Right cardiac atrium (tissue), 5 donors: ENCODE measurements around the gene IQSEC1. TPM values are rescaled to one million over a fixed set of nuclear protein-coding genes. Genes with fewer than 3 reads are reported as not detected.

Source experiments
- ATAC-seq, 2 donors: fragments of 200-7000 bp; cut with Tn5 transposase; one replicate each; pipeline versions ENCODE4 v1.8.0 to v1.9.1; 2020; ENCODE audit warnings: moderate library complexity in 2 of 2, mild to moderate bottlenecking in 1 of 2
- DNase-seq, 3 donors: peaks; one replicate each; pipeline ENCODE4 v3.0.0-alpha.2; 2020
- H3K27ac ChIP-seq: one replicate; pipeline ENCODE4 v1.5.1; 2013; ENCODE audit warnings: mild to moderate bottlenecking, low read length, control low read depth, moderate library complexity
- H3K27me3 ChIP-seq: one replicate; pipeline ENCODE4 v1.6.1; 2013; ENCODE audit not compliant: control insufficient read depth, insufficient read depth
- H3K4me1 ChIP-seq: one replicate; pipeline ENCODE4 v1.6.1; 2013; ENCODE audit warnings: low read length; ENCODE audit not compliant: control insufficient read depth, insufficient read depth
- H3K4me3 ChIP-seq: one replicate; pipeline ENCODE4 v1.5.1; 2013; ENCODE audit warnings: low read length, control low read depth
- H3K9me3 ChIP-seq: one replicate; pipeline ENCODE4 v1.6.1; 2013; ENCODE audit warnings: low read length; ENCODE audit not compliant: control insufficient read depth
- WGBS: extraction: QIAGEN DNeasy Blood & Tissue Kit; methylation state at CpG from one replicate; pipeline ENCODE4 v1.1.7; 2013; 5-methylcytosine and 5-hydroxymethylcytosine counted together
- intact Hi-C, 4 donors: fragments of 100-400 bp; cut with DNase I; formaldehyde crosslinking; loops; one replicate each; pipeline versions ENCODE4 v1.11.0 to v1.14.0; 2022 to 2023
- polyA plus RNA-seq: library from polyadenylated mRNA; stranded (reverse); fragments of 200-250 nt; gene quantifications from one replicate; pipeline ENCODE4 v1.2.3, GENCODE V29; 2013
- total RNA-seq, 4 donors: library from RNA; stranded (reverse); fragmentation: NEBNext Ultra II Directional; extraction: Animal tissue kit (Norgen Biotek cat#: 25700); gene quantifications; one replicate each; pipeline ENCODE4 v1.2.1, GENCODE V29; 2021
- donor health status: healthy with polysubstance abuse.
- donor health status: DM: no; HTN: yes; CAD: no.
- donor health status: DM: no; HTN: no; CAD: no.
- donor health status: DM: no; HTN: yes; CAD: no; lungs with severe emphysema.
- donor health status: DM: yes; HTN: yes; CAD: no.

Gene IQSEC1
- total and polyA plus RNA-seq, 5 donors = 31.1 to 72.6 (median 61.9) TPM

GRCh38 chr3:13003608-13004007, 69.6 kb downstream of the IQSEC1 start:
- WGBS = 68% methylated on average over 4 of the region's 4 CpGs
- DNase-seq (no peak), ATAC-seq (no peak)
- Histone ChIP-seq H3K9me3 (no peaks in the 10 kb centered on the region), H3K27me3 (no peaks in the 10 kb centered on the region), H3K27ac (no peak overlapping the region), H3K4me3 (no peak overlapping the region), H3K4me1 (peaks cover 2% of the 10 kb centered on the region)
- intact Hi-C loops = no loop called here

DNA sequence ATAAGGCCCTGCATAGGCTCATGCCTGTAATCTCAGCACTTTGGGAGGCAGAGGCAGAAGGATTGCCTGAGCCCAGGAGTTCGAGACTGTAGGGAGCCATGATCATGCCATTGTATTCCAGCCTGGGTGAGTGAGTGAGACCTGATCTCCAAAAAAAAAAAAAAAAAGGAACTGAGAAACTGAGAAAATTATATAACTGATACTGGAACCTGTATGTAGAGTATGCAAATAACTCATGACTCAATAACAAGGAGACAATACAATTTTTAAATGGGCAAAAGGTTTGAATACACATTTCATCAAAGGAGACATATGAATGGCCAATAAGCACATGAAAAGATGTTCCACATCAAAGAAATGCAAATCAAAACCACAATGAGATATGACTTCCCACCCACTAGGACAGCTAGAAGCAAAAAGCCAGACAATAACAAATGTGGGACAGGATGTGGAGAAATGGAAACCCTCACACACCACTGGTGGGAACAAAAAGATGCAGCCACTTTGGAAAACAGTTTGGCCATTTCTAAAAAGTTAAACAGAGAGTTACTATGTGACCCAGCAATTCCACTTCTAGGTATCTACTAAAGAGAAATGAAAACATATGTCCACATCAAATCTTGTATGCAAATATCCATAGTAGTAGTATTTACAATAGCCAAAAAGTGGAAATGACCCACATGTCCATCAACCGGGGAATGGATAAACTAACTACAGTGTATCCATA, 70.7 kb downstream of the IQSEC1 start:
- Histone ChIP-seq H3K27ac (no peak overlapping the region), H3K27me3 (no peaks in the 10 kb centered on the region), H3K4me3 (no peak overlapping the region), H3K9me3 (no peaks in the 10 kb centered on the region), H3K4me1 (peaks cover 3% of the 10 kb centered on the region)
- ATAC-seq (no peak), DNase-seq (no peak)
- whole genome bisulfite sequencing = 78% methylated on average over 2 of the region's 2 CpGs
- intact Hi-C loops = no loop called here

DNA sequence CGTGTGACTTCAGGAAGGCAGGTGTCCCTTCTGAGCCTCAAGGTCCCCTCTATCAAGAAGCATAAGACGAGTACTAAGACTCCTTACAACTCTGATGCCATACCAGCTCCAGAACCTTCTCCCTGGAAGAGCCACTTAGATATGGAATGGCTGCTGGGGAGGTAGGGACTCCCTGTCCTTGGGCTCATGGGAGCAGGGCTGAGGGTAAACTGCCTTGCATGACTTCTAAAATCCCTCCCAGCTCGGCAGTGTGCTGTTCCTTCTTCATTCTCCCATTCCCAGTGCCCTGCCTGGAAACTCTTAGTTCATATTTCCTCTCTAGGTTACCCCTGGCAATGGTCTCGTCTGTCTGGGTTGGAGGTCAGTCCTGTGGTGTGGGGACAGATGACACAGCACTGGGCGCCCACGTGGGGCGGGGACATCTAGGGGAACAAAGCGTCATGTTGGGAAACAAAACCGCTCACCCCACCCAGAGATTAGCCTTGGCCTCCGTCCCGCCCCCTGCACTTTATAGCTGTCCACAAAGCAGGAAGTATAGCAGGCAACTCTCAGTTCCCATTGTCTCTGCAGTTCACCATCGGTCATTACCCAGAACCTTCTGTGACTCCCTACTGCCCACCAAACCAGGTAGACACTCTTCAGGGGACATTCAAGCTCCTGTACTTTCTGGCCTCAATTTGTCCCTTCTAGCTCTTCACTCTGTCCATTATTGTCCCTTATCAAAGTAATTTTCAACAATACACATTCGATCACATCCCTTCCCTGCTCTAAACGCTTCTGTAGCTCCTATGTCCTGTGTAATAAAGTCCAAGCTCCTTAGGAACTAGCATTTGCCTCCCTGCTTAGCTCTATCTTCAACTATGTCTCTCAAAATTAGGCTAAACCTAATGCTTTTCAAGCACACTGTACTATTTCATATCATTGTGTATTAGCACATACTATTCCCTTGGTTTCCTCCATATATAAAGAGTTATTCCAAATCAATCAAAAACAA, 73.8 kb downstream of the IQSEC1 start:
- no peaks in the 10 kb centered on the region for H3K9me3 ChIP-seq
- no peak overlapping the region for H3K4me3 ChIP-seq
- peak; percentile 81 to 89 for ATAC-seq
- WGBS = 51% methylated on average over 14 of the region's 14 CpGs
- no peaks in the 10 kb centered on the region for H3K27me3 ChIP-seq
- intact Hi-C loops = no loop called here
- H3K4me1 ChIP-seq = peaks cover 3% of the 10 kb centered on the region
- peak; percentile 94 to 95 (median 95) for DNase-seq
- peak overlapping the region; percentile 48 for H3K27ac ChIP-seq

GRCh38 chr3:12998648-12999047, 74.6 kb downstream of the IQSEC1 start:
- Histone ChIP-seq H3K27ac (no peak overlapping the region), H3K27me3 (no peaks in the 10 kb centered on the region), H3K9me3 (no peaks in the 10 kb centered on the region), H3K4me3 (no peak overlapping the region), H3K4me1 (peaks cover 3% of the 10 kb centered on the region)
- WGBS = 74% methylated on average over 4 of the region's 4 CpGs
- intact Hi-C loops = no loop called here
- ATAC-seq (no peak), DNase-seq (peak in 1 of 3 donors; percentile 36)

- no peak for DNase-seq
- H3K27me3 ChIP-seq = no peaks in the 10 kb centered on the region
- intact Hi-C loops = no loop called here
- H3K4me1 ChIP-seq = peaks cover 3% of the 10 kb centered on the region
- ATAC-seq = no peak
- no peak overlapping the region for H3K4me3 ChIP-seq
- no peaks in the 10 kb centered on the region for H3K9me3 ChIP-seq
- H3K27ac ChIP-seq = no peak overlapping the region
Measured at GRCh38 chr3:12997387-12997786, 75.8 kb downstream of the IQSEC1 start.

DNA sequence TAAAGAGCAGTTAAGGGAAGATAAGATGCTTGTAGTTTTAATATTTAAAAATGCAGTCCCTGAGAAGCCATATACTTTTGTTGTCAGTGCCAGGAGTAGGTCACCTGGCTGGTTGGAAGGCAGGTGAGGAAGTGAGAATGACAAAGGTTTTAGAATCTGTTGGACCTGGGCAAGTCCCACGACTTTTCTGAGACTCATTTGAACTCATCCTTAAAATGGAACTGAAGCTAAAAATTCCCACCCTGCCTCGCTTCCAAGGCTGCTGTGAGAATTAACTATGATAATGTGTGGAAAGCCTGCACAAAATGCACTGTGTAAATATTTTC, 77.1 kb downstream of the IQSEC1 start:
- no peak for DNase-seq
- 74% methylated on average over 2 of the region's 2 CpGs for WGBS
- ATAC-seq = no peak
- H3K4me1 ChIP-seq = peaks cover 3% of the 10 kb centered on the region
- H3K27ac ChIP-seq = no peak overlapping the region
- no peaks in the 10 kb centered on the region for H3K27me3 ChIP-seq
- no peaks in the 10 kb centered on the region for H3K9me3 ChIP-seq
- intact Hi-C loops = no loop called here
- no peak overlapping the region for H3K4me3 ChIP-seq

GRCh38 chr3:12995389-12996180, 77.6 kb downstream of the IQSEC1 start:
- Histone ChIP-seq H3K4me3 (no peak overlapping the region), H3K27me3 (no peaks in the 10 kb centered on the region), H3K27ac (peak overlapping the region; percentile 10), H3K4me1 (peaks cover 3% of the 10 kb centered on the region), H3K9me3 (no peaks in the 10 kb centered on the region)
- intact Hi-C loops = no loop called here
- DNase-seq (peak in 1 of 3 donors; percentile 17), ATAC-seq (no peak)
- 68% methylated on average over 10 of the region's 10 CpGs for WGBS

DNA sequence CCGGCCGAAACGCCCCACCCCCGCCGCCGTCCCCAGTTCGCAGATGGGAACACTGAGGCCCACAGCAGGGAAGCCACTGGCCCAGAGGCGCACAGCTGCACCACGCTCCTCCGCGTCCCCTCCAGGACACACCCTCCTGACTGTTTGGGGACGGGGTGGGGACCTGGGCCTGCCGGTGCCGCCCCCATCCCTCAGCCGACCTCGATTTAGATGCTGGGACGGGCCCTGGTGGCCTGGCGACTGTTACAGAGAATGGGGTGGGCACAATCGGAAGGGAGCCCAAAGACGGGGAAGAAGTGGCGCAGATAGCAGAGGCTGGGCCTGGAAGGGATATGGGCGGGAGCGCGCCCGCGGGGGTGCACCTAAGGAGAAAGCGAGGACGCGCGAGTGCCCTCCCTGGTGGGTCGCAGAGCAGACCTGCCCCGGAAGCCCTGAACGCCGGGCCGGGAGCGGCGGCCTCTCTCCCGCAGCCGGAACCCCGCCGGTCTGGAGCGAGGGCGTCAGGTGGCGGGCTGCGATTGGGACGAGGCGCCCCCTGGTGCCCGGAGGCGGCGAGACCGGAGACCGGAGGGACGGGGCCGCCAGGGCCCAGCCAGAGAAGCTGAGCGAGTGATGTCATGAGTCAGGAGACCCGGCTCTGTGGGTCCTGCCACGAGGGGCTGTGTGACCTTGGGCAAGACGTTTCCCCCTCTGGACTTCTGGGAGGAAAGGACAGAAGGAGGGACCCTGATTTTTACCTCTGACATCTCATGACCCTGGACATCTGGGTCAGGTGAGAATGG, 78.4 kb downstream of the IQSEC1 start:
- ATAC-seq (peak; percentile 79 to 80), DNase-seq (peak; percentile 89 to 96 (median 95))
- under 1% methylated on average over 58 of the region's 58 CpGs for WGBS
- H3K4me1 ChIP-seq = peaks cover 3% of the 10 kb centered on the region
- H3K27me3 ChIP-seq = no peaks in the 10 kb centered on the region
- peak overlapping the region; percentile 61 for H3K27ac ChIP-seq
- intact Hi-C loops = no loop called here
- peak overlapping the region; percentile 61 for H3K4me3 ChIP-seq
- H3K9me3 ChIP-seq = no peaks in the 10 kb centered on the region

DNA sequence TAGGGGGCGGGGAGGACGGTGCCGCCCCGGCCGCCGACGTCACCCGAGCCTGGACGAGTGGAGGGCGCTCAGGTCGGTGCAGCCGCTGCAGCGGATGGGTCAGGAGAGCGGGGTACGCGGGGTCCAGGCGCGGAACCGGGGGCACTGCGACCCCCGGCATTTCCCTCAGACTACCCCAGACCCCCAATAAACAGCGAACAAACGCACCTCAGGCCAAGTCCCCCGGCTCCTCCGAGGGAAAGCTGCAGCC, 78.9 kb downstream of the IQSEC1 start:
- Histone ChIP-seq H3K9me3 (no peaks in the 10 kb centered on the region), H3K27ac (peak overlapping the region; percentile 61), H3K27me3 (no peaks in the 10 kb centered on the region), H3K4me3 (peak overlapping the region; percentile 61), H3K4me1 (peaks cover 3% of the 10 kb centered on the region)
- peak; percentile 66 to 68 for ATAC-seq
- DNase-seq = peak in 2 of 3 donors; percentile 86 to 87
- under 1% methylated on average over 25 of the region's 25 CpGs for WGBS
- intact Hi-C loops = no loop called here

DNA sequence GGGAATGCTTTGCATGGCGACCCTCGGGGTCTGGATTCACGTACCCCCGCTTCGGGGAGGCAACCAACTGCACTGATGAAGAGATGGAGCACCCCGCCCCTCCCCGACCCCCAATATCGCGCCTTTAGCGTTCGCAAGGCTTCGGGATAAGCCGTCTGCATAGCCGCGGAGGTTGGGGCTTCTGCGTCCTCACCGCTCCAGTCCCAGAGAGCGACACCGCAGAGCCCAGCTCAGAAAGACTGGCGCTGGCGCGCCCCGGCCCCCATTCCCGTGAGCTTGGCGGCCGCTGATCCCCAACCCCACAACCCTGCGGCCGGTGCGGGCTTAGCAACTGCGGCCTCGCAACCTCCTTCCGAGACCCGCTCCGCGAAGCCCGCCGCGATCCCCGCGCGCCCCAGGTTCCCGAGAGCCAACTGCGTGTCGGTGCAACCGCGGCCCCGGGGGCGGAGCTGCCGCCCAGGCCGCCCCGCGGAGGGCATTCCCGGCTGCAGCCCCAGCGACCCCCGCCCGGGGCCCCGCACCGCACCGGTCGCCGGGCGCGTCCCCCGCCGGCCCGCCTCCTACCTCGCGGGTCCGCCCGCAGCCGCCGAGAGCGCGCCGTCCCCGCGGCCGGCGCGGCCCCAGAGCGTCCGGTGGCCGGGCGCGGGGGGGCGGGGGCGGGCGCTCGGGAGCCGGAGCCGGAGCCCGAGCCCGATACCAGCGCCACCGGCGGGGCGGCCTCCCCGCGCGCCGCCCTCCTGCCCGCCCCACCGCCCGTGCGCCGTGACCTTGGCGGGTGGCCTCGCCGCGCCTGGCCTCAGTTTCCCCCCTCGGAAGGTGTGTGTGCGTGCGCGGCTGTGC, 79.5 kb downstream of the IQSEC1 start:
- Histone ChIP-seq H3K4me1 (peaks cover 2% of the 10 kb centered on the region), H3K4me3 (peak overlapping the region; percentile 61), H3K9me3 (no peaks in the 10 kb centered on the region), H3K27ac (peak overlapping the region; percentile 90), H3K27me3 (no peaks in the 10 kb centered on the region)
- under 1% methylated on average over 113 of the region's 114 CpGs for WGBS
- DNase-seq (peak; percentile 60 to 78 (median 71)), ATAC-seq (peak; percentile 0 to 3)
- intact Hi-C loops = no loop called here
